Measurements from ENCODE around the gene RAF1. TPM values are rescaled to one million over a fixed set of nuclear protein-coding genes. Genes with fewer than 3 reads are reported as not detected.

The RAF1 gene
- total RNA-seq, 1 donor = 111 TPM

GRCh38 chr3:12586403-12586802, 77.5 kb downstream of the RAF1 start:
- H3K4me3 ChIP-seq (ENCODE audit: low read depth, low read length) = no peak overlapping the region
- TF ChIP-seq CTCF (IDR thresholded peaks at IDR 0.05; ENCODE audit: insufficient read depth, low read depth, low read length) = no peak
- DNase-seq (ENCODE audit: low read depth) = no peak

GRCh38 chr3:12585970-12586369, 77.9 kb downstream of the RAF1 start:
- no peak for DNase-seq (ENCODE audit: low read depth)
- no peak for TF ChIP-seq CTCF (IDR thresholded peaks at IDR 0.05; ENCODE audit: insufficient read depth, low read depth, low read length)
- no peak overlapping the region for H3K4me3 ChIP-seq (ENCODE audit: low read depth, low read length)

- TF ChIP-seq CTCF (IDR thresholded peaks at IDR 0.05; ENCODE audit: insufficient read depth, low read depth, low read length) = no peak
- no peak for DNase-seq (ENCODE audit: low read depth)
- H3K4me3 ChIP-seq (ENCODE audit: low read depth, low read length) = no peak overlapping the region
These were observed 78.7 kb downstream of the RAF1 start for GRCh38 chr3:12585181-12585580.

- H3K4me3 ChIP-seq (ENCODE audit: low read depth, low read length) = no peak overlapping the region
- TF ChIP-seq CTCF (IDR thresholded peaks at IDR 0.05; ENCODE audit: insufficient read depth, low read depth, low read length) = no peak
- no peak for DNase-seq (ENCODE audit: low read depth)
These were observed 79.8 kb downstream of the RAF1 start for GRCh38 chr3:12584083-12584482.

GRCh38 chr3:12583280-12583679, 80.6 kb downstream of the RAF1 start:
- no peak overlapping the region for H3K4me3 ChIP-seq (ENCODE audit: low read depth, low read length)
- no peak for TF ChIP-seq CTCF (IDR thresholded peaks at IDR 0.05; ENCODE audit: insufficient read depth, low read depth, low read length)
- DNase-seq (ENCODE audit: low read depth) = no peak

- no peak for TF ChIP-seq CTCF (IDR thresholded peaks at IDR 0.05; ENCODE audit: insufficient read depth, low read depth, low read length)
- no peak for DNase-seq (ENCODE audit: low read depth)
- H3K4me3 ChIP-seq (ENCODE audit: low read depth, low read length) = no peak overlapping the region
These were observed 81.2 kb downstream of the RAF1 start for GRCh38 chr3:12582730-12583129.

GRCh38 chr3:12579905-12580304, 84.0 kb downstream of the RAF1 start:
- TF ChIP-seq CTCF (IDR thresholded peaks at IDR 0.05; ENCODE audit: insufficient read depth, low read depth, low read length) = no peak
- peak; percentile 55 for DNase-seq (ENCODE audit: low read depth)
- no peak overlapping the region for H3K4me3 ChIP-seq (ENCODE audit: low read depth, low read length)
